ENCODE results near the gene EMX2.

Gene EMX2

DNA sequence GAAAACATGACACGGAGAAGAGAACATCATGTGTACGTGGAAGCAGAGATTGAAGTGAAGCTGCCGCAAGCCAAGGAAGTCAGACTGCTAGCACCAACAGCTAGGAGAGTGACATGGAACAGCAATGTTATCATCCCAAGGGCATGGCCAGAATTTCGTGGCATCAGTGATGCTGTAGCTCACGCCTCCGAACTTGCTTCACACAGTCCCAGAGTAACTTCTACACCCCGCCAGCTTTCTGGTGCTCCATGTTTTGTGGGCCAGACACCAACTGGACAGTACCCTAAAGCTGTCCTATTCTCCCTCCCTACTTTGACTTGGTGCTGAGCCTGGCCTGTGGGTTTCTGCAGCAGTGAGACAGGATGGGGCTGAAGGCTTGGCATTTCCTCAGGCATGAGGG, 33.0 kb upstream of the EMX2 start:
- Histone ChIP-seq H3K4me3 (ENCODE audit: low read depth, low read length) (no peak overlapping the region), H3K36me3 (no peaks in the 10 kb centered on the region), H3K27me3 (ENCODE audit: insufficient read depth, low read depth, severe bottlenecking) (peaks cover 88% of the 10 kb centered on the region), H3K9me3 (ENCODE audit: severe bottlenecking) (no peaks in the 10 kb centered on the region), H3K27ac (no peak overlapping the region)
- DNase-seq: no peak
- TF ChIP-seq, protein P1, sequence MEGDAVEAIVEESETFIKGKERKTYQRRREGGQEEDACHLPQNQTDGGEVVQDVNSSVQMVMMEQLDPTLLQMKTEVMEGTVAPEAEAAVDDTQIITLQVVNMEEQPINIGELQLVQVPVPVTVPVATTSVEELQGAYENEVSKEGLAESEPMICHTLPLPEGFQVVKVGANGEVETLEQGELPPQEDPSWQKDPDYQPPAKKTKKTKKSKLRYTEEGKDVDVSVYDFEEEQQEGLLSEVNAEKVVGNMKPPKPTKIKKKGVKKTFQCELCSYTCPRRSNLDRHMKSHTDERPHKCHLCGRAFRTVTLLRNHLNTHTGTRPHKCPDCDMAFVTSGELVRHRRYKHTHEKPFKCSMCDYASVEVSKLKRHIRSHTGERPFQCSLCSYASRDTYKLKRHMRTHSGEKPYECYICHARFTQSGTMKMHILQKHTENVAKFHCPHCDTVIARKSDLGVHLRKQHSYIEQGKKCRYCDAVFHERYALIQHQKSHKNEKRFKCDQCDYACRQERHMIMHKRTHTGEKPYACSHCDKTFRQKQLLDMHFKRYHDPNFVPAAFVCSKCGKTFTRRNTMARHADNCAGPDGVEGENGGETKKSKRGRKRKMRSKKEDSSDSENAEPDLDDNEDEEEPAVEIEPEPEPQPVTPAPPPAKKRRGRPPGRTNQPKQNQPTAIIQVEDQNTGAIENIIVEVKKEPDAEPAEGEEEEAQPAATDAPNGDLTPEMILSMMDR (IDR thresholded peaks at IDR 0.05; ENCODE audit: low read depth, low read length): no peak

DNA sequence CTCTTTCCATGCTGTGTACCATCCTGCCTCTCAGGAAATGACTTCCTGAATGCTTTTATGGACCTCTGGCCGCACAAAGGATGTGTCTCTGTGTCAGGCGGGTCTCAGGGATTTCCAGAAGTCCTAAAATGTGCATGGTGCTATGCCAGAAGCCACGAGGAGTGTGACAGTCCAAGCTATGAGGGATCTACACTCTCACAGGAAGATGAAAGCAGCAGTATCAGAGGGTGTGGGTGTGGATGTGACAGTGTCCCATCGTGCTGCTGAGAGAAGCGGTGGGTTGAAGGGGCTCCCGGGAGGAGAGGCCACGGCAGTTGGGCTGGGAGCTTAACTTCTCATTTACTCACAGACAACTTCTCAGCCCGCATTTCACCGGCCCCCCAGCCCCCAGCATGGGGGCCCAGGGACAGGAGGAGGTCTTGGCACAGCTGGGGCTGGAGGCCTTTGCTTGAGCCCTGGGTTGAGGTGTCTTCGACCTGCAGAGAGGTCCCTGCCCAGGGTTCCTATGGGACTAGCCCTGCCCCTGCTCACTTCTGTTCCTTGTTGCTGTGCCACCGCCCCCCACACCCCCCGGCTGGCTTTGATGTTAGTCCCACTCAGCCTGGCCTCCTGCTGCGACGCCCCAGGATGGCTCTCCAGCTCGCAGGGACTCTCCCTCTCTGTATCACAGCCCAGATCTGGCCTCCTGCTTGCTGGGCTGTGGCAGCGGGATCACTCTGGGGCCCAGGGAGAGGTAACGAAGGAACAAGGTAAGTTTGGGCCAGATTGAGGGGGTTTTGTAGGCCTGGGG, 30.8 kb upstream of the EMX2 start:
- DNase-seq: no peak
- TF ChIP-seq, protein P1 (IDR thresholded peaks at IDR 0.05; ENCODE audit: low read depth, low read length): no peak
- Histone ChIP-seq H3K27me3 (ENCODE audit: insufficient read depth, low read depth, severe bottlenecking) (peaks cover 88% of the 10 kb centered on the region), H3K4me3 (ENCODE audit: low read depth, low read length) (no peak overlapping the region), H3K27ac (no peak overlapping the region), H3K36me3 (no peaks in the 10 kb centered on the region), H3K9me3 (ENCODE audit: severe bottlenecking) (peaks cover 4% of the 10 kb centered on the region)

DNA sequence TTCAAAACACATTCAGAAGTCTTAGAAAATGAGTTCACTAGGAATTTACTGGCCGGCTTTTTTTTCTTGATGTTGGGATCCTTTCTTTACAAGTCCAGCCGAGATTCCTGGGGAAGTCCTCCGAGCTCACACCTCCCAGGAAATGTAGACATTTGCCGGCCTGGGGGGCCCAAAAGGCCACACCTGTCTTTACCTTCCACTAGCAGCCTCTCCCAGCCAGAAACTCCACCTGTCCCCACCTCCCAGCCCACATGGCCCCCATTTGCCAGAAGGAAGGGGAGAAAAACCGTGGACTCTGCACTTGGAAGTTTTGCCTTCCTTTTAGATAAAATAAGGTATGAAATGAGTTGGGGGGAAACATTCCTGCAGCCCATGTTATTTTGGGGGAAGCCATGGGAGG, 27.6 kb upstream of the EMX2 start:
- H3K27ac ChIP-seq: no peak overlapping the region
- peaks cover 4% of the 10 kb centered on the region for H3K9me3 ChIP-seq (ENCODE audit: severe bottlenecking)
- H3K4me3 ChIP-seq (ENCODE audit: low read depth, low read length): no peak overlapping the region
- H3K27me3 ChIP-seq (ENCODE audit: insufficient read depth, low read depth, severe bottlenecking): peaks cover 74% of the 10 kb centered on the region
- TF ChIP-seq, protein P1 (IDR thresholded peaks at IDR 0.05; ENCODE audit: low read depth, low read length): no peak
- no peaks in the 10 kb centered on the region for H3K36me3 ChIP-seq
- DNase-seq: no peak

DNA sequence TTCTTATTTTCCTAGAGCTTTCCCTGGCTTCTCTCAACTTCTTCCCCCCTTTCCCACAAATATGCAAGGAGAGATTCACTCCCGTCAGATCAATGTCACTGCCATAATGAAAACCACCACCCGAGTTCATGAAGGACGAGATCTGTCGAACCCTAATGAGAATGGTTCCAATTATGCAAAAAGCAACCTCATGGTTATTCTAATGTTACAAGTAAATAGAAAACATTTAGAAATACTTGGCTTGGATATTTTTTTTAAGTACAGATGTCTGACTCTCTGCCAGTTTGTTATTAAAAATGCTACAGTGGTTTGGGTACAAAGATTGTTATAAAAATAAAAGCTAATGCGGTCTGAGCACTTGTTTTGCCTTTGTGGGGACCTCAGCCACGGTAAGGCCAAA, 25.9 kb upstream of the EMX2 start:
- Histone ChIP-seq H3K27ac (no peak overlapping the region), H3K9me3 (ENCODE audit: severe bottlenecking) (peaks cover 4% of the 10 kb centered on the region), H3K4me3 (ENCODE audit: low read depth, low read length) (no peak overlapping the region), H3K36me3 (no peaks in the 10 kb centered on the region), H3K27me3 (ENCODE audit: insufficient read depth, low read depth, severe bottlenecking) (peaks cover 79% of the 10 kb centered on the region)
- no peak for DNase-seq
- TF ChIP-seq, protein P1 (IDR thresholded peaks at IDR 0.05; ENCODE audit: low read depth, low read length): no peak

DNA sequence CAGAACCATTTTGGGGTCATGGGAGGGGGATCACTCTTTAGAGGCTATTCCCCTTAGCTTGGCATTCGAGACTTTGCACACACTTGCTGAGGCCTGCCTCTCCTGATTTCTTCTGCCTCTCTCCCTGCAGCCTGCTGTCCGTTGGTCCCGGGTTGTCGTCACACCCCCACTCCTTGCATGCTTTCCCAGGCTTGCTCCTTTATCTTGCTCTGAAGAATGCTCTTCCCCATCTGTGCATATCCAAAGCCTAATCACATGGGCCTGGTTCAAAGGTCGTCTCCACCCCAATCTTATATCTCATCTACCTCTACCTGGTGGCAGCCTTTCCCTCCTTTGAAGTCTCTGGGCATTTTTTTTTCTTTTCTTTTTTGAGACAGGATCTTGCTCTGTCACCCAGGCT, 24.3 kb upstream of the EMX2 start:
- Histone ChIP-seq H3K4me3 (ENCODE audit: low read depth, low read length) (no peak overlapping the region), H3K27ac (no peak overlapping the region), H3K27me3 (ENCODE audit: insufficient read depth, low read depth, severe bottlenecking) (peaks cover 73% of the 10 kb centered on the region), H3K36me3 (no peaks in the 10 kb centered on the region), H3K9me3 (ENCODE audit: severe bottlenecking) (peaks cover 4% of the 10 kb centered on the region)
- TF ChIP-seq, protein P1 (IDR thresholded peaks at IDR 0.05; ENCODE audit: low read depth, low read length): no peak
- DNase-seq: no peak

DNA sequence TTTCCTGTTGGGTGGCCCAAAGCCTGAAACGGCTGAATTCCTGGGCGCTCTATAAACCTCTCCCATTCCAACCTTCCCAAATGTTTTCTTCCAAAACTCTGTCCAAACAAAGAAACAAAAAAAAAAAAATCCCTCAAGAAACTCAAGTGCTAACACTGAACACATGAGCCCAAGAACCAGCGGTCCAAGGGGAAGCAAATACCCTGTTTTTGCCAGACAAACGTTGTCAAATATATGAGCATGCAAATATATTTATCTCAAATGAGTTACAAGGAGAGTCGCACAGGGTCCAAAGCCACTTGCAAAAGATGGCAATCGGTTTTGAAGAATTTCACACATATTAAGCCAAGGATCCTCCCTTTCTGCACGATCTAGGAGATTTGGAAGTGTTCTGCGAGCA, 23.3 kb upstream of the EMX2 start:
- no peak for DNase-seq
- Histone ChIP-seq H3K4me3 (ENCODE audit: low read depth, low read length) (no peak overlapping the region), H3K36me3 (no peaks in the 10 kb centered on the region), H3K9me3 (ENCODE audit: severe bottlenecking) (peaks cover 4% of the 10 kb centered on the region), H3K27ac (no peak overlapping the region), H3K27me3 (ENCODE audit: insufficient read depth, low read depth, severe bottlenecking) (peaks cover 66% of the 10 kb centered on the region)
- TF ChIP-seq, protein P1 (IDR thresholded peaks at IDR 0.05; ENCODE audit: low read depth, low read length): no peak

Measured in WERI-Rb-1 (cell line).